SU-DHL-6 (cell line): ENCODE measurements around the gene SLC16A6.
A peak's percentile ranks its signal among the peaks of the same experiment; 100 is the strongest.

Source experiments
- H2AFZ ChIP-seq: fragments of 200-600 bp; sonication (generic); 2 replicates; pipeline ENCODE4 v1.6.1; 2014; ENCODE audit warnings: low read depth, mild to moderate bottlenecking, moderate library complexity, mixed read lengths, antibody characterized with exemption, low read length; ENCODE audit not compliant: severe bottlenecking
- H3F3A ChIP-seq: fragments of 200-600 bp; shearing (Covaris generic); 2 replicates; pipeline ENCODE4 v1.6.0; 2016; ENCODE audit warnings: antibody characterized with exemption, mild to moderate bottlenecking; ENCODE audit not compliant: insufficient read depth
- H3K27ac ChIP-seq: fragments of 200-600 bp; sonication (generic); 2 replicates; pipeline ENCODE4 v1.5.1; 2016; ENCODE audit warnings: low read depth, mild to moderate bottlenecking, low read length, moderate library complexity, mixed read lengths
- H3K27me3 ChIP-seq: fragments of 200-600 bp; sonication (generic), shearing (Covaris generic); 2 replicates; pipeline ENCODE4 v1.6.0; 2014; ENCODE audit warnings: mild to moderate bottlenecking, low read length
- H3K36me3 ChIP-seq: fragments of 200-600 bp; sonication (generic); 2 replicates; pipeline ENCODE4 v1.6.1; 2014; ENCODE audit warnings: mild to moderate bottlenecking, low read length, mixed read lengths
- H3K4me2 ChIP-seq: fragments of 300-600, 200-600 bp; shearing (Covaris generic), sonication (generic); 2 replicates; pipeline ENCODE4 v1.6.0; 2014; ENCODE audit warnings: low read length, low read depth, mild to moderate bottlenecking; ENCODE audit not compliant: poor library complexity, severe bottlenecking
- H3K4me3 ChIP-seq: fragments of 200-600 bp; sonication (generic); 2 replicates; pipeline ENCODE4 v1.5.1; 2014; ENCODE audit warnings: antibody characterized with exemption, low read length, mild to moderate bottlenecking, mixed read lengths; ENCODE audit not compliant: insufficient read depth, poor library complexity, severe bottlenecking
- H3K79me2 ChIP-seq: fragments of 200-600 bp; sonication (generic); 2 replicates; pipeline ENCODE4 v1.6.1; 2014; ENCODE audit warnings: mild to moderate bottlenecking, low read length, moderate library complexity; ENCODE audit not compliant: insufficient read depth
- H3K9ac ChIP-seq: fragments of 200-600 bp; sonication (generic); 2 replicates; pipeline ENCODE4 v1.7.0; 2014; ENCODE audit warnings: mild to moderate bottlenecking, low read length
- H3K9me2 ChIP-seq: fragments of 200-600 bp; sonication (generic); replicated peaks from 2 replicates; pipeline ENCODE4 v1.6.1; 2014; ENCODE audit warnings: low read length; ENCODE audit not compliant: insufficient read depth
- H3K9me3 ChIP-seq: fragments of 200-600 bp; sonication (generic); 2 replicates; pipeline ENCODE4 v1.6.1; 2014; ENCODE audit warnings: low read length, mixed read lengths; ENCODE audit not compliant: insufficient read depth
- H4K20me1 ChIP-seq: fragments of 200-600 bp; sonication (generic); 2 replicates; pipeline ENCODE4 v1.6.1; 2014; ENCODE audit warnings: low read depth, mild to moderate bottlenecking, antibody characterized with exemption, low read length, moderate library complexity, mixed read lengths
- CTCF ChIP-seq: fragments of 200-600 bp; sonication (generic); IDR thresholded peaks from one replicate; pipeline ENCODE4 v1.5.1; 2017; ENCODE audit warnings: antibody characterized with exemption, mild to moderate bottlenecking, low read length, moderate library complexity; ENCODE audit not compliant: insufficient read depth, poor library complexity, severe bottlenecking
- EZH2phosphoT487 ChIP-seq: fragments of 200-600 bp; sonication (generic), shearing (Covaris generic); conservative IDR thresholded peaks from 2 replicates; pipeline ENCODE4 v1.6.1; 2018; ENCODE audit warnings: mild to moderate bottlenecking, antibody characterized with exemption, low read length, moderate library complexity, mixed read lengths

SLC16A6 gene

GRCh38 chr17:68295086-68295485, 4.2 kb upstream of the SLC16A6 start:
- H3K27ac ChIP-seq, result no peak overlapping the region
- no peak for TF ChIP-seq EZH2phosphoT487
- TF ChIP-seq CTCF, result no peak
- H3K9ac ChIP-seq, result no peak overlapping the region
- H2AFZ ChIP-seq, result no peak overlapping the region
- H3K4me2 ChIP-seq, result no peak overlapping the region
- H3K9me2 ChIP-seq, result no peaks in the 10 kb centered on the region
- H3K27me3 ChIP-seq, result no peaks in the 10 kb centered on the region
- H3K9me3 ChIP-seq, result no peaks in the 10 kb centered on the region
- H3K4me3 ChIP-seq, result no peak overlapping the region
- no peaks in the 10 kb centered on the region for H4K20me1 ChIP-seq
- peaks cover 31% of the 10 kb centered on the region for H3K79me2 ChIP-seq
- peaks cover 17% of the 10 kb centered on the region for H3F3A ChIP-seq
- peaks cover 3% of the 10 kb centered on the region; the same call in 1 of the 2 replicates for H3K36me3 ChIP-seq

- no peaks in the 10 kb centered on the region for H3K9me3 ChIP-seq
- H2AFZ ChIP-seq, result no peak overlapping the region
- peaks cover 21% of the 10 kb centered on the region for H3F3A ChIP-seq
- H3K27me3 ChIP-seq, result no peaks in the 10 kb centered on the region
- no peak overlapping the region for H3K27ac ChIP-seq
- no peak for TF ChIP-seq EZH2phosphoT487
- H3K36me3 ChIP-seq, result peaks cover 3% of the 10 kb centered on the region; the same call in 1 of the 2 replicates
- H3K79me2 ChIP-seq, result peaks cover 36% of the 10 kb centered on the region
- no peak overlapping the region for H3K4me3 ChIP-seq
- no peaks in the 10 kb centered on the region for H4K20me1 ChIP-seq
- H3K9ac ChIP-seq, result no peak overlapping the region
- H3K9me2 ChIP-seq, result no peaks in the 10 kb centered on the region
- H3K4me2 ChIP-seq, result no peak overlapping the region
Observed at GRCh38 chr17:68294617-68295016, 3.7 kb upstream of the SLC16A6 start.

GRCh38 chr17:68294196-68294555, 3.2 kb upstream of the SLC16A6 start:
- H4K20me1 ChIP-seq, result no peaks in the 10 kb centered on the region
- H3K79me2 ChIP-seq, result peaks cover 40% of the 10 kb centered on the region
- TF ChIP-seq EZH2phosphoT487 (no peak), CTCF (no peak)
- peaks cover 3% of the 10 kb centered on the region; the same call in 1 of the 2 replicates for H3K36me3 ChIP-seq
- no peaks in the 10 kb centered on the region for H3K9me3 ChIP-seq
- no peaks in the 10 kb centered on the region for H3K9me2 ChIP-seq
- H3F3A ChIP-seq, result peaks cover 26% of the 10 kb centered on the region
- no peaks in the 10 kb centered on the region for H3K27me3 ChIP-seq
- H2AFZ ChIP-seq, result no peak overlapping the region
- H3K9ac ChIP-seq, result no peak overlapping the region
- no peak overlapping the region for H3K27ac ChIP-seq
- no peak overlapping the region for H3K4me2 ChIP-seq
- H3K4me3 ChIP-seq, result no peak overlapping the region

GRCh38 chr17:68293490-68294195, 2.7 kb upstream of the SLC16A6 start:
- H3F3A ChIP-seq, result peaks cover 31% of the 10 kb centered on the region
- H3K4me2 ChIP-seq, result peak overlapping the region; percentile 92
- no peaks in the 10 kb centered on the region for H3K9me3 ChIP-seq
- H3K4me3 ChIP-seq, result no peak overlapping the region
- no peak overlapping the region for H3K9ac ChIP-seq
- no peak overlapping the region for H3K27ac ChIP-seq
- H3K9me2 ChIP-seq, result no peaks in the 10 kb centered on the region
- H3K27me3 ChIP-seq, result no peaks in the 10 kb centered on the region
- H3K79me2 ChIP-seq, result peaks cover 46% of the 10 kb centered on the region
- no peaks in the 10 kb centered on the region for H4K20me1 ChIP-seq
- no peak for TF ChIP-seq CTCF
- no peak for TF ChIP-seq EZH2phosphoT487
- peaks cover 3% of the 10 kb centered on the region; the same call in 1 of the 2 replicates for H3K36me3 ChIP-seq
- H2AFZ ChIP-seq, result no peak overlapping the region
